Ishikawa (cell line): ENCODE measurements around the gene PLPP4.

Source experiments
- CEBPB ChIP-seq: IDR thresholded peaks from 2 replicates; pipeline ENCODE4 v1.6.1; 2012
- CREB1 ChIP-seq: IDR thresholded peaks from 2 replicates; pipeline ENCODE4 v1.6.1; 2012; ENCODE audit warnings: low read depth
- EGR1 ChIP-seq: IDR thresholded peaks from 2 replicates; pipeline ENCODE4 v1.6.1; 2012
- EP300 ChIP-seq: IDR thresholded peaks from 2 replicates; pipeline ENCODE4 v1.6.1; 2012; ENCODE audit warnings: borderline replicate concordance
- FOXM1 ChIP-seq: IDR thresholded peaks from 2 replicates; pipeline ENCODE4 v1.6.1; 2012; ENCODE audit warnings: low read depth, borderline replicate concordance
- MAX ChIP-seq: IDR thresholded peaks from 2 replicates; pipeline ENCODE4 v1.6.1; 2012
- NFIC ChIP-seq: IDR thresholded peaks from 2 replicates; pipeline ENCODE4 v1.6.1; 2012
- RAD21 ChIP-seq: IDR thresholded peaks from 2 replicates; pipeline ENCODE4 v1.6.1; 2012; ENCODE audit warnings: low read depth
- REST ChIP-seq: IDR thresholded peaks from 2 replicates; pipeline ENCODE4 v1.6.1; 2012; ENCODE audit warnings: low read depth, mild to moderate bottlenecking
- TAF1 ChIP-seq: IDR thresholded peaks from 2 replicates; pipeline ENCODE4 v1.6.1; 2012; ENCODE audit warnings: low read depth, mild to moderate bottlenecking
- TCF12 ChIP-seq: IDR thresholded peaks from 2 replicates; pipeline ENCODE4 v1.6.1; 2012; ENCODE audit warnings: low read depth
- TEAD4 ChIP-seq: IDR thresholded peaks from 2 replicates; pipeline ENCODE4 v1.6.1; 2012
- USF1 ChIP-seq: IDR thresholded peaks from 2 replicates; pipeline ENCODE4 v1.6.1; 2012
- YY1 ChIP-seq: IDR thresholded peaks from 2 replicates; pipeline ENCODE4 v1.6.1; 2012; ENCODE audit warnings: low read depth
- ZBTB7A ChIP-seq: IDR thresholded peaks from 2 replicates; pipeline ENCODE4 v1.6.1; 2012; ENCODE audit warnings: low read depth

PLPP4 gene

DNA sequence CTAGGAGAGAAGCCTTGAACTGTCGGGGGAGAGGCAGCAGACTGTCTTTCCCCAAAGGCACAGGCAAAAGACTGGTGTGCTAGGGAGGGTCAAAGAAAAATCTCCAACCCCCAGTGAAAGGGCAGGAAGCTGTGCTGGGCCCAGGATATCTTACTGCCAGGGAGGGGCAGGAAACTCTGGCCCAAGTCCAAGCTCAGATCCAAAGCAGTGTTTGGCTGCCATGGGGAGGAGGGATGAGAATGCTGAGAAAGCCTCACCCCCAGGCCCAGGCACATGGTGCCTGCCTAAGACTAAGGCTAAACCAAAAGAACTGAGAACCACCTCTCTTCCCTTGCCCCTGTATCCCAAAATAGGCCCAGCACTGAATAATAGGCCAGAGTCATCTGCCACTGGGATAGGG is 171.2 kb downstream of the PLPP4 start:
- no peak for TF ChIP-seq CREB1
- TF ChIP-seq MAX: no peak
- TF ChIP-seq REST: no peak
- no peak for TF ChIP-seq YY1
- no peak for TF ChIP-seq USF1
- no peak for TF ChIP-seq RAD21
- no peak for TF ChIP-seq TCF12
- no peak for TF ChIP-seq FOXM1
- TF ChIP-seq ZBTB7A: no peak

DNA sequence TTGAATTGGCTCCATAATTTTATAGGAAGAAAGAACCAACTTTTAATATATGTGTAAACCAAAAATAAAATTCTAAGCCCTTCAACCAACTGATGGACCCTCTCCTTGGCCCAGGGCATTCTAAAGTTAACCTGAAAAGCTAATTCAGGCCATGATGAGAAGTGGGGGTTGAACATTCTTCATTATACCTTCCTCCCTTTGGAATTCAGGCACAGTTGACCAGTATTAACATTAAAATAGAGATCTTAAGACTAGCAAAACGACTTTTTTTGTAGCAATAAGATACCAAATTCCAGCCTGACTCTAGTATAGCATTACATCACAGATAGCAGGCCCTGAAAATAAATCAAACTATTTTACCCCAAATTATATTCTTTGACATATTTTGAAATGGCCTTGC is 173.2 kb downstream of the PLPP4 start:
- TF ChIP-seq CREB1 (no peak), FOXM1 (no peak), TEAD4 (no peak), REST (no peak), EGR1 (no peak), CEBPB (no peak), RAD21 (no peak), ZBTB7A (no peak), USF1 (no peak)

DNA sequence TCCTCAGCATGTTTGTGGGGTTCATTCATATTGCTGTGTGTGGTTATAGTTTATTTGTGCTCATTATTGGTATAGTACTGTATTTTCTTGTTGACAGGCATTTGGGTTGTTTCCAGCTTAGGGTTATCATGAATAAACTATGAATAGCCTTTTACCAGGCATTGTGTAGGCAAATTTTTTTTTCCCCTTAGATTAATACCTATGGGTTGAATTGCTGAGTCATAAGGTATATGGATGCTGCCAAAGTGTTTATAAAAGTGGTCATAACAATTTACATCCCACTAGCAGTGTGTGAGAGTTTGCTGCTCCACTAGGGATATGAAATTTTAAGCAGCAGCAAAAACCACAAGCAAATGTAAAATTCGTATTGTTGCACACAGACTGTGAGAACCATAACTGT is 175.0 kb downstream of the PLPP4 start:
- no peak for TF ChIP-seq TCF12
- no peak for TF ChIP-seq TEAD4
- TF ChIP-seq RAD21: no peak
- TF ChIP-seq TAF1: no peak
- TF ChIP-seq FOXM1: no peak
- TF ChIP-seq USF1: no peak
- TF ChIP-seq CREB1: no peak
- no peak for TF ChIP-seq MAX
- TF ChIP-seq REST: no peak
- TF ChIP-seq CEBPB: no peak
- no peak for TF ChIP-seq ZBTB7A

DNA sequence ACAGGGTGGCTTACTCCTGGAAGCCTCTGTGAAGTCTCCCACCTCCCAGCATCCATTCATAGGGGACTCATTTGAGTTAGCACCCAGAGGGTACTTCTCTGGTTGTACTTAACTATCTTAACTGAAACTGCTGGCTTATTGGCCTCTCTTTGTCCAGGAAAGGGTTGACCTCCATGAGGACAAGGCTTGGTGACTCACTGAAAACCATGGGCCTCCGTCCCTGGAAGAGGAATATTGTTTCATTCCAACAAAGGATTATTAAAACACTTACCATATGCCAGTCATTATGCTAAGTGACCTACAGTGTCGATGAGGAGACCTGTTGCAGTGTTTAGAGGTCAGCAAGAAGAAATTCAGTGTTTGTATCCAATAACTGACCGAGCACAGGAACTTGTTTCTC is 175.9 kb downstream of the PLPP4 start:
- no peak for TF ChIP-seq CEBPB
- TF ChIP-seq YY1: no peak
- no peak for TF ChIP-seq USF1
- no peak for TF ChIP-seq REST
- TF ChIP-seq TAF1: no peak
- no peak for TF ChIP-seq ZBTB7A
- TF ChIP-seq RAD21: no peak
- TF ChIP-seq TEAD4: no peak
- no peak for TF ChIP-seq EGR1
- no peak for TF ChIP-seq CREB1
- TF ChIP-seq FOXM1: no peak
- no peak for TF ChIP-seq EP300
- TF ChIP-seq NFIC: no peak
- TF ChIP-seq MAX: no peak
